Activated T-helper 17 cell treated with anti-CD3 and anti-CD28 coated beads, Interleukin-2, amount 50 U/mL, for 72 hours (primary cell): ENCODE results near the gene INAFM1. TPM values are rescaled to one million over a fixed set of nuclear protein-coding genes. Genes with fewer than 3 reads are reported as not detected.

Experiments used
- ATAC-seq: fragments of 150-1000 bp; cut with Tn5 transposase; replicated peaks from 2 replicates; pipeline ENCODE4 v1.10.0; 2021; ENCODE audit warnings: mild to moderate bottlenecking, moderate library complexity
- H3K27ac Mint-ChIP-seq: one replicate; pipeline ENCODE4 v1.8.0; 2022; ENCODE audit warnings: mixed read lengths
- H3K27me3 Mint-ChIP-seq: one replicate; pipeline ENCODE4 v1.8.0; 2022; ENCODE audit warnings: mixed read lengths
- H3K36me3 Mint-ChIP-seq: one replicate; pipeline ENCODE4 v1.8.0; 2022; ENCODE audit warnings: low read depth, mild to moderate bottlenecking, mixed read lengths
- H3K4me1 Mint-ChIP-seq: one replicate; pipeline ENCODE4 v1.8.0; 2022; ENCODE audit warnings: mixed read lengths
- H3K4me3 Mint-ChIP-seq: one replicate; pipeline ENCODE4 v1.8.0; 2022; ENCODE audit warnings: mild to moderate bottlenecking, mixed read lengths
- H3K9me3 Mint-ChIP-seq: one replicate; pipeline ENCODE4 v1.8.0; 2022; ENCODE audit warnings: mixed read lengths
- total RNA-seq, 2 donors: library from RNA; stranded (reverse); gene quantifications; one replicate each; pipeline ENCODE4 v1.2.3, GENCODE V29; 2022

The INAFM1 gene
- total RNA-seq, 2 donors from 2014 or later, result 12.9 to 21.6 TPM

- H3K27me3 Mint-ChIP-seq, result peaks cover 10% of the 10 kb centered on the region
- no peaks in the 10 kb centered on the region for H3K36me3 Mint-ChIP-seq
- no peak for ATAC-seq
- no peaks in the 10 kb centered on the region for H3K9me3 Mint-ChIP-seq
- H3K4me3 Mint-ChIP-seq, result no peak overlapping the region
- no peaks in the 10 kb centered on the region for H3K4me1 Mint-ChIP-seq
- H3K27ac Mint-ChIP-seq, result no peak overlapping the region
These were observed 30.6 kb downstream of the INAFM1 start for GRCh38 chr19:47305309-47305751.

DNA sequence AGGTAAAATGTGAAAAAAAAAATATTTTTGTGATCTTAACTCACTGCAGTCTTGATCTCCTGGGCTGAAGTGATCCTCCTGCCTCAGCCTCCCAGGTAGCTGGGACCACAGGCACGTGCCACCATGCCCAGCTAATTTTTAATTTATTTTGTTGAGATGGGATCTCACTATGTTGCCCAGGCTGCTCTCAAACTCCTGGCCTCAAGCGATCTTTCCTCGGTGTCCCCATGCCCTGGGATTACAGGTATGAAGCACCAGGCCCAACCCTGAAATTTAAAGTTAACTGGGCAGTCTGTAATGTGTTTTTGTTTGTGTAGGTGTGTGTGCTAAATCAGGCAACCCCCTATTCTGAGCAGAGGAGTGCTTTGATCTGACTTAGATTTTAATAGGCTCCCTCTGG lies 31.6 kb downstream of the INAFM1 start:
- Mint-ChIP-seq H3K27me3 (peaks cover 10% of the 10 kb centered on the region), H3K36me3 (no peaks in the 10 kb centered on the region), H3K9me3 (no peaks in the 10 kb centered on the region), H3K4me3 (no peak overlapping the region), H3K4me1 (no peaks in the 10 kb centered on the region), H3K27ac (no peak overlapping the region)
- ATAC-seq, result no peak

- Mint-ChIP-seq H3K4me1 (no peaks in the 10 kb centered on the region), H3K27me3 (peaks cover 10% of the 10 kb centered on the region)
These were observed 34.4 kb downstream of the INAFM1 start for GRCh38 chr19:47309038-47309437.

DNA sequence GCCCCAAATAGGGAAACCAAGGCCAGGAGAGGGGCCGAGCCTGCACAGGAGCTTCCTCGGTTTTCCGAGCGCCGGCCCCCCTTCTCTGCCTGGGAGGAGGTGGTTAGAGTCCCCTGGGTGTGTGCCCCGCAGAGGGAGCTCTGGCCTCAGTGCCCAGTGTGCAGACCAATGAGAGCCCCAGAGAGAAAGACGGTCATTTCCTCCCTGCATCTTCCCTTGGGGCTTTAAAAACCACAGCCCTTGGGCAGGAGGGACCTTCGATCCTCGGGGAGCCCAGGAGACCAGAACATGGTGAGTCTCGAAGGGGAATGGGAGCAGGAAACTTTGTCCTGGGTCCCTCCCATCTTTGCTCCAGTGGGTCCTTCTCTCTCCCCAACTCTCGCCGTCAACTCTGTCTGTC lies 34.9 kb downstream of the INAFM1 start, which contains the start of gene C5AR1:
TSS of gene C5AR1 (plus strand) at position 254 of the 400 bp plus-strand sequence. CDS start at position 289, 35 bp downstream.
- H3K4me1 Mint-ChIP-seq, result no peaks in the 10 kb centered on the region
- H3K4me3 Mint-ChIP-seq, result no peak within 1 kb of the TSS
- H3K9me3 Mint-ChIP-seq, result no peaks in the 10 kb centered on the region
- H3K27me3 Mint-ChIP-seq, result peaks cover 10% of the 10 kb centered on the region
- no peak for ATAC-seq
- H3K36me3 Mint-ChIP-seq, result no peaks in the 10 kb centered on the region
- no peak within 1 kb of the TSS for H3K27ac Mint-ChIP-seq

More at GRCh38 chr19:47309038-47309437, 34.4 kb downstream of the INAFM1 start:
- no peak overlapping the region for H3K27ac Mint-ChIP-seq
- H3K4me3 Mint-ChIP-seq, result no peak overlapping the region
- H3K9me3 Mint-ChIP-seq, result no peaks in the 10 kb centered on the region
- no peak for ATAC-seq
- no peaks in the 10 kb centered on the region for H3K36me3 Mint-ChIP-seq

DNA sequence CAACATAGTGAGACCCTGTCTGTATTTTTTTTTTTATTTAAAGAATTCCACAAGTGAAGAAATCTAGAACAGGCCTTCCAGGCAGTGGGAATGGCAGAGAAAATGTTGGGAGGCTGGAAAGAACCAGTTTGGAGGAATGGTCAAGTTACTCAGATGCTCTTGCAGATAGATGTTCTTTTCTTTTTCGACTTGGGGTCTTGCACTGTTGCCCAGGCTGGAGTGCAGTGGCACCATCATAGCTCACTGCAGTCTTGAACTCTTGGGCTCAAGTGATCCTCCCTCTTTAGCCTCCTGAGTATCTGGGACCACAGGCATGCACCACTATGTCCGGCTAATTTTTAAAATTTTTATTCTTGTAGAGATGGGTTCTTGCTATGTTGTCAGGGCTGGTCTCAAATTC lies 35.6 kb downstream of the INAFM1 start:
- H3K36me3 Mint-ChIP-seq, result no peaks in the 10 kb centered on the region
- H3K4me3 Mint-ChIP-seq, result no peak overlapping the region
- ATAC-seq, result no peak
- H3K27ac Mint-ChIP-seq, result no peak overlapping the region
- H3K4me1 Mint-ChIP-seq, result peaks cover 3% of the 10 kb centered on the region
- peaks cover 12% of the 10 kb centered on the region for H3K27me3 Mint-ChIP-seq
- H3K9me3 Mint-ChIP-seq, result no peaks in the 10 kb centered on the region

- ATAC-seq, result no peak
- H3K36me3 Mint-ChIP-seq, result no peaks in the 10 kb centered on the region
- H3K4me3 Mint-ChIP-seq, result no peak overlapping the region
- H3K27ac Mint-ChIP-seq, result no peak overlapping the region
- H3K27me3 Mint-ChIP-seq, result peaks cover 13% of the 10 kb centered on the region
- H3K9me3 Mint-ChIP-seq, result no peaks in the 10 kb centered on the region
- H3K4me1 Mint-ChIP-seq, result peaks cover 6% of the 10 kb centered on the region
These were observed 36.1 kb downstream of the INAFM1 start for GRCh38 chr19:47310819-47311218.

- no peak for ATAC-seq
- Mint-ChIP-seq H3K36me3 (no peaks in the 10 kb centered on the region), H3K27ac (no peak overlapping the region), H3K4me3 (no peak overlapping the region), H3K27me3 (peaks cover 17% of the 10 kb centered on the region), H3K9me3 (no peaks in the 10 kb centered on the region), H3K4me1 (peaks cover 13% of the 10 kb centered on the region)
These were observed 37.8 kb downstream of the INAFM1 start for GRCh38 chr19:47312366-47313006.

DNA sequence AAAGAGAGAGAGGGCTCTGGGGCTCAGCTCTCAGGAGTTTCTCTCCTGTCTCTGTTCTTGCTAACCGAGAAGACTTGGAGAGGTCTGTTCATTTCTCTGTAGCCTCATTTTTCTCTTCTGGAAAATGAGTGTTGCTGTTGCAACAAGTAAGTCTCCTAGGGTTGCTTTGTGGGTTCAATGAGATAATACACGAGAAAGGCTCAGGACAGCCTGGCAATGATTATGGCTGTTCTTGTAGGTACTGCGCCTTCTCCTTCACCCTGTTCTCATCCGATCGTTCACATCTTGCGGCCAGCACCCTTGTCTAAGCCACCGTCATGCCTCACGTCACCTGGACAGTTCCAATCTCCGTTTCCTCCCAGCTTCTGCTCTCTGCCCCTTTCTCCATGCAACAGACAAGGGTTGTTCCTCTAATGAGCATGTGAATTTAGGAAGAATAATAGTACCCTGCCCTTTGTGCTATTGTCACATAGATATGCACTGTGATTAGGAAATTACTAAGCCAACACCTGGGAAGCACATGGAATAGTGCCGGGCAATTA lies 39.1 kb downstream of the INAFM1 start:
- Mint-ChIP-seq H3K27ac (no peak overlapping the region), H3K4me1 (peaks cover 13% of the 10 kb centered on the region), H3K4me3 (no peak overlapping the region), H3K27me3 (peaks cover 17% of the 10 kb centered on the region), H3K9me3 (no peaks in the 10 kb centered on the region), H3K36me3 (no peaks in the 10 kb centered on the region)
- no peak for ATAC-seq

DNA sequence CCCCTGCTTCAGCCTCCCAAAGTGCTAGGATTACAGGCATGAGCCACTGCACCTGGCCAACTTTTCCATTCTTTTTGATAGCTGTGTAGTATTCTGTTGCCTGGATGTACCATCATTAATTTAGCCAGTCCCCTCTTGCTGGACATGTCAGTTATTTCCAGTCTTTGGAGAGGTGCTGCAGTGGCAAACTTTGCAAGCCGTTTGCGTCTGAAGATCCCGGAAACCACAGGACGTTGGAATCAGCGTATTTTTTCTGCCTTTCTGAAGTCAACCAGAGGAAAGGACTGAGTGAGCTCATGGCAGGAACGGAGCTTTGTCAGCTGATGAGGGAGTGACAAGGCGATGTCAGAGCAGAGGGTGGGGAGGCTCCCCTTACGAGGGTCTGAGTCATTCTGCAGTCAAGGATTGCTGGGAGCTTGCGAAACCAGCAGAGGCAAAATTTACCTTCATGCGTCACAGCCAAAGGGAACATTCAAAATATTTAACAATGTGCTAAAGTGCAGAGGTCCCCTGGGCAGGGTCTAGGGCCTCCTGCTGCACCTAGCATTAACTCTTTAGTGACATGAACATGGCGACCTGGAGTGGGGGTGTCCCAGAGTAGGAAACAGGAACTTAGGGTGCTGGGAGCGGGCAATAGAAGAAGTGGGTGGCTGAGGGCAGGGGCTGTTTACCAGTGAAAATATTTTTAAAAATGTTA lies 40.6 kb downstream of the INAFM1 start:
- Mint-ChIP-seq H3K4me1 (peaks cover 13% of the 10 kb centered on the region), H3K27ac (no peak overlapping the region), H3K27me3 (peaks cover 18% of the 10 kb centered on the region), H3K36me3 (no peaks in the 10 kb centered on the region), H3K9me3 (no peaks in the 10 kb centered on the region), H3K4me3 (no peak overlapping the region)
- ATAC-seq, result peak; percentile 98

GRCh38 chr19:47316513-47316912 lies 41.8 kb downstream of the INAFM1 start:
- H3K4me1 Mint-ChIP-seq, result peaks cover 13% of the 10 kb centered on the region
- no peak for ATAC-seq
- H3K27ac Mint-ChIP-seq, result peak overlapping the region; percentile 31
- peaks cover 24% of the 10 kb centered on the region for H3K27me3 Mint-ChIP-seq
- H3K9me3 Mint-ChIP-seq, result no peaks in the 10 kb centered on the region
- no peak overlapping the region for H3K4me3 Mint-ChIP-seq
- H3K36me3 Mint-ChIP-seq, result no peaks in the 10 kb centered on the region

DNA sequence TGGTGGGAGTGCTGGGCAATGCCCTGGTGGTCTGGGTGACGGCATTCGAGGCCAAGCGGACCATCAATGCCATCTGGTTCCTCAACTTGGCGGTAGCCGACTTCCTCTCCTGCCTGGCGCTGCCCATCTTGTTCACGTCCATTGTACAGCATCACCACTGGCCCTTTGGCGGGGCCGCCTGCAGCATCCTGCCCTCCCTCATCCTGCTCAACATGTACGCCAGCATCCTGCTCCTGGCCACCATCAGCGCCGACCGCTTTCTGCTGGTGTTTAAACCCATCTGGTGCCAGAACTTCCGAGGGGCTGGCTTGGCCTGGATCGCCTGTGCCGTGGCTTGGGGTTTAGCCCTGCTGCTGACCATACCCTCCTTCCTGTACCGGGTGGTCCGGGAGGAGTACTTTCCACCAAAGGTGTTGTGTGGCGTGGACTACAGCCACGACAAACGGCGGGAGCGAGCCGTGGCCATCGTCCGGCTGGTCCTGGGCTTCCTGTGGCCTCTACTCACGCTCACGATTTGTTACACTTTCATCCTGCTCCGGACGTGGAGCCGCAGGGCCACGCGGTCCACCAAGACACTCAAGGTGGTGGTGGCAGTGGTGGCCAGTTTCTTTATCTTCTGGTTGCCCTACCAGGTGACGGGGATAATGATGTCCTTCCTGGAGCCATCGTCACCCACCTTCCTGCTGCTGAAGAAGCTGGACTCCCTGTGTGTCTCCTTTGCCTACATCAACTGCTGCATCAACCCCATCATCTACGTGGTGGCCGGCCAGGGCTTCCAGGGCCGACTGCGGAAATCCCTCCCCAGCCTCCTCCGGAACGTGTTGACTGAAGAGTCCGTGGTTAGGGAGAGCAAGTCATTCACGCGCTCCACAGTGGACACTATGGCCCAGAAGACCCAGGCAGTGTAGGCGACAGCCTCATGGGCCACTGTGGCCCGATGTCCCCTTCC lies 45.5 kb downstream of the INAFM1 start:
- no peak overlapping the region for H3K27ac Mint-ChIP-seq
- peaks cover 11% of the 10 kb centered on the region for H3K4me1 Mint-ChIP-seq
- no peaks in the 10 kb centered on the region for H3K36me3 Mint-ChIP-seq
- H3K4me3 Mint-ChIP-seq, result no peak overlapping the region
- no peaks in the 10 kb centered on the region for H3K9me3 Mint-ChIP-seq
- ATAC-seq, result no peak
- H3K27me3 Mint-ChIP-seq, result peaks cover 22% of the 10 kb centered on the region

DNA sequence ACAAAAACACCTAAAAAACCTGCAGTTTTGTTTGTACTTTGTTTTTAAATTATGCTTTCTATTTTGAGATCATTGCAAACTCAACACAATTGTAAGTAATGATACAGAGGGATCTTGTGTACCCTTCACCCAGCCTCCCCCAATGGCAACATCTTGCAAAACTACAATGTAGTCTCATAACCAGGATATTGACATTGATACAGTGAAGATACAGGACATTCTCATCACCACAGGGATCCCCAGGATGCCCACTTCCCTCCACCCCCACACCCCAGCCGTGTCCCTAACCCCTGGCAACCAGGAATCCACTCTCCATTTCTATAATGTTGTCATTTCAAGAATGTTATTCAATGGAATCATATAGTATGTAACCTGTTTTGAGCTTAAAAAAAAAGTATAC lies 46.9 kb downstream of the INAFM1 start:
- no peak overlapping the region for H3K27ac Mint-ChIP-seq
- H3K4me3 Mint-ChIP-seq, result no peak overlapping the region

GRCh38 chr19:47322058-47322457 lies 47.4 kb downstream of the INAFM1 start:
- no peak overlapping the region for H3K4me3 Mint-ChIP-seq
- ATAC-seq, result no peak
- H3K27ac Mint-ChIP-seq, result no peak overlapping the region
- H3K36me3 Mint-ChIP-seq, result no peaks in the 10 kb centered on the region
- peaks cover 10% of the 10 kb centered on the region for H3K27me3 Mint-ChIP-seq
- no peaks in the 10 kb centered on the region for H3K9me3 Mint-ChIP-seq
- H3K4me1 Mint-ChIP-seq, result no peaks in the 10 kb centered on the region

More for the DNA sequence above, 46.9 kb downstream of the INAFM1 start:
- Mint-ChIP-seq H3K4me1 (no peaks in the 10 kb centered on the region), H3K9me3 (no peaks in the 10 kb centered on the region), H3K36me3 (no peaks in the 10 kb centered on the region), H3K27me3 (peaks cover 11% of the 10 kb centered on the region)
- no peak for ATAC-seq

DNA sequence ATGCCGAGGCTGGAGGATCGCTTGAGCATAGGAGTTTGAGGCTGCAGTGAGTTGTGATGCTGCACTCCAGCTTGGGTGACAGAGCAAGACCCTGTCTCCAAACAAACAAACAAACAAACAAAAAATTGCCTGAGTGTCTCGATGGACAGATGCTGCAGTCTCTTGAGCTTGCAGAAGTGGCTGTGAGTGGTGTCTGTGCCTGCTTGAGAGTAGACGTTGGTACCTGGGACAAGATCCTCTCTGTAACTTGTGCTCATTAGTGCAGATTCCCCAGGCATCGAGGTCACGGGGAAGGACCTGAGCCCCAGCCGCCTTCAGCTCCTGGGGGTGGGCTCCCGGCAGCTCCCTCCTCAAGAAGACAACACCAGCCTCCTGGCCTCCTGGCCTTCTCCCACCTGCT lies 48.7 kb downstream of the INAFM1 start:
- H3K4me3 Mint-ChIP-seq, result no peak overlapping the region
- H3K27ac Mint-ChIP-seq, result no peak overlapping the region
- H3K4me1 Mint-ChIP-seq, result no peaks in the 10 kb centered on the region
- H3K9me3 Mint-ChIP-seq, result no peaks in the 10 kb centered on the region
- peaks cover 10% of the 10 kb centered on the region for H3K27me3 Mint-ChIP-seq
- no peak for ATAC-seq
- no peaks in the 10 kb centered on the region for H3K36me3 Mint-ChIP-seq
